Stimulated activated naive CD8-positive, alpha-beta T cell treated with anti-CD3 and anti-CD28 coated beads, Interleukin-15, Interleukin-2, amounts not matched to agents 100 ng/mL and 50 ng/mL, for 24 hours (primary cell): ENCODE results near the gene DEPP1.

Experiments
- H3K27ac Mint-ChIP-seq: one replicate; pipeline ENCODE4 v1.8.0; 2021; ENCODE audit warnings: mild to moderate bottlenecking, mixed read lengths
- H3K27me3 Mint-ChIP-seq: one replicate; pipeline ENCODE4 v1.8.0; 2021; ENCODE audit warnings: mixed read lengths
- H3K36me3 Mint-ChIP-seq: one replicate; pipeline ENCODE4 v1.8.0; 2021; ENCODE audit warnings: low read depth, mixed read lengths
- H3K4me1 Mint-ChIP-seq: one replicate; pipeline ENCODE4 v1.8.0; 2021; ENCODE audit warnings: low read depth, mixed read lengths
- H3K4me3 Mint-ChIP-seq: one replicate; pipeline ENCODE4 v1.8.0; 2021; ENCODE audit warnings: mild to moderate bottlenecking, mixed read lengths
- H3K9me3 Mint-ChIP-seq: one replicate; pipeline ENCODE4 v1.8.0; 2021; ENCODE audit warnings: mixed read lengths

The DEPP1 gene

GRCh38 chr10:44931621-44932516, 46.7 kb downstream of the DEPP1 start:
- H3K9me3 Mint-ChIP-seq = no peaks in the 10 kb centered on the region
- peaks cover 6% of the 10 kb centered on the region for H3K4me1 Mint-ChIP-seq
- no peaks in the 10 kb centered on the region for H3K36me3 Mint-ChIP-seq
- H3K27ac Mint-ChIP-seq = no peak overlapping the region
- peaks cover 4% of the 10 kb centered on the region for H3K27me3 Mint-ChIP-seq
- no peak overlapping the region for H3K4me3 Mint-ChIP-seq

- no peak overlapping the region for H3K4me3 Mint-ChIP-seq
- no peaks in the 10 kb centered on the region for H3K9me3 Mint-ChIP-seq
Measured at GRCh38 chr10:44930904-44931620, 47.5 kb downstream of the DEPP1 start.

GRCh38 chr10:44929356-44930255, 49.0 kb downstream of the DEPP1 start:
- Mint-ChIP-seq H3K9me3 (no peaks in the 10 kb centered on the region), H3K4me1 (no peaks in the 10 kb centered on the region), H3K36me3 (no peaks in the 10 kb centered on the region), H3K4me3 (no peak overlapping the region), H3K27me3 (peaks cover 4% of the 10 kb centered on the region), H3K27ac (no peak overlapping the region)

More at GRCh38 chr10:44930904-44931620, 47.5 kb downstream of the DEPP1 start:
- peaks cover 4% of the 10 kb centered on the region for H3K27me3 Mint-ChIP-seq
- H3K27ac Mint-ChIP-seq = no peak overlapping the region
- peaks cover 6% of the 10 kb centered on the region for H3K4me1 Mint-ChIP-seq
- no peaks in the 10 kb centered on the region for H3K36me3 Mint-ChIP-seq

GRCh38 chr10:44928462-44928861, 50.1 kb downstream of the DEPP1 start:
- H3K27ac Mint-ChIP-seq = no peak overlapping the region
- peaks cover 4% of the 10 kb centered on the region for H3K27me3 Mint-ChIP-seq
- H3K4me3 Mint-ChIP-seq = no peak overlapping the region
- H3K36me3 Mint-ChIP-seq = no peaks in the 10 kb centered on the region
- no peaks in the 10 kb centered on the region for H3K4me1 Mint-ChIP-seq
- H3K9me3 Mint-ChIP-seq = no peaks in the 10 kb centered on the region

- Mint-ChIP-seq H3K27ac (no peak overlapping the region), H3K4me1 (no peaks in the 10 kb centered on the region)
Measured at GRCh38 chr10:44927352-44927751, 51.3 kb downstream of the DEPP1 start.

GRCh38 chr10:44926751-44927351, 51.8 kb downstream of the DEPP1 start:
- peaks cover 4% of the 10 kb centered on the region for H3K27me3 Mint-ChIP-seq
- no peaks in the 10 kb centered on the region for H3K9me3 Mint-ChIP-seq
- no peaks in the 10 kb centered on the region for H3K36me3 Mint-ChIP-seq
- no peak overlapping the region for H3K27ac Mint-ChIP-seq
- no peak overlapping the region for H3K4me3 Mint-ChIP-seq
- H3K4me1 Mint-ChIP-seq = no peaks in the 10 kb centered on the region

More at GRCh38 chr10:44927352-44927751, 51.3 kb downstream of the DEPP1 start:
- H3K27me3 Mint-ChIP-seq = peaks cover 4% of the 10 kb centered on the region
- no peaks in the 10 kb centered on the region for H3K9me3 Mint-ChIP-seq
- no peak overlapping the region for H3K4me3 Mint-ChIP-seq
- no peaks in the 10 kb centered on the region for H3K36me3 Mint-ChIP-seq
